ENCODE results near the gene BTNL9. TPM values are rescaled to one million over a fixed set of nuclear protein-coding genes. Genes with fewer than 3 reads are reported as not detected.

Gene BTNL9
- total and polyA plus RNA-seq, 5 donors: 8.0 to 57.8 (median 36.3) TPM

Small RNA genes lying within 50 kb of the gene (microRNA-seq; reads per million reads assigned to microRNA genes)
- 0 reads per million in 2 donors for gene MIR8089

Other genes with a start within 250 kb of the BTNL9 start
- gene MGAT1, start 237.5 kb upstream of the BTNL9 start, total RNA-seq: 100 to 1,000 TPM in 1 of 4 donors, 10 to 100 TPM in 3; 74.3 to 119 (median 82.7) TPM
- 87.6 TPM for gene MGAT1, start 237.5 kb upstream of the BTNL9 start, polyA plus RNA-seq
- gene ZFP62, start 179.0 kb upstream of the BTNL9 start, total RNA-seq: 10 to 100 TPM; 19.7 to 22.8 (median 20.6) TPM
- gene ZFP62, start 179.0 kb upstream of the BTNL9 start, polyA plus RNA-seq: 12.0 TPM
- under 1 TPM in 2 of 4 donors, not detected in 2; 0.24 to 0.31 TPM for gene BTNL8, start 141.1 kb upstream of the BTNL9 start, total RNA-seq
- 0.16 TPM for gene BTNL8, start 141.1 kb upstream of the BTNL9 start, polyA plus RNA-seq
- gene BTNL3, start 51.4 kb upstream of the BTNL9 start, total RNA-seq: under 1 TPM in 1 of 4 donors, not detected in 3; 0.11 TPM
- 0.11 TPM for gene BTNL3, start 51.4 kb upstream of the BTNL9 start, polyA plus RNA-seq
- not detected for gene OR2V1, start 90.9 kb downstream of the BTNL9 start, total RNA-seq
- not detected for gene OR2V1, start 90.9 kb downstream of the BTNL9 start, polyA plus RNA-seq
- not detected for gene OR2V2, start 107.3 kb downstream of the BTNL9 start, total RNA-seq
- gene OR2V2, start 107.3 kb downstream of the BTNL9 start, polyA plus RNA-seq: not detected
- 10 to 100 TPM in 1 of 4 donors, 1 to 10 TPM in 3; 3.8 to 13.1 (median 5.3) TPM for gene TRIM7, start 164.9 kb downstream of the BTNL9 start, total RNA-seq
- 4.4 TPM for gene TRIM7, start 164.9 kb downstream of the BTNL9 start, polyA plus RNA-seq
- gene TRIM41, start 183.0 kb downstream of the BTNL9 start, total RNA-seq: 10 to 100 TPM; 18.6 to 21.2 (median 21.0) TPM
- 17.0 TPM for gene TRIM41, start 183.0 kb downstream of the BTNL9 start, polyA plus RNA-seq
- 100 to 1,000 TPM; 698 to 874 (median 743) TPM for gene RACK1, start 203.6 kb downstream of the BTNL9 start, total RNA-seq
- 1,031 TPM for gene RACK1, start 203.6 kb downstream of the BTNL9 start, polyA plus RNA-seq
- 10 to 100 TPM in 2 of 4 donors, 1 to 10 TPM in 2; 8.2 to 11.6 (median 10.6) TPM for gene TRIM52, start 220.9 kb downstream of the BTNL9 start, total RNA-seq
- gene TRIM52, start 220.9 kb downstream of the BTNL9 start, polyA plus RNA-seq: 9.3 TPM

Data from right cardiac atrium (tissue), 5 donors.